NCI-H146 treated with DMSO at 0.1 percent for 48 hours (cell line): Measurements from ENCODE around the gene WDR47.
A peak's percentile ranks its signal among the peaks of the same experiment; 100 is the strongest.

Experiments
- DNase-seq: peaks from one replicate; lab custom pipeline; 2025; ENCODE audit not compliant: unreplicated experiment; lab: John Stamatoyannopoulos, UW

Gene WDR47

DNA sequence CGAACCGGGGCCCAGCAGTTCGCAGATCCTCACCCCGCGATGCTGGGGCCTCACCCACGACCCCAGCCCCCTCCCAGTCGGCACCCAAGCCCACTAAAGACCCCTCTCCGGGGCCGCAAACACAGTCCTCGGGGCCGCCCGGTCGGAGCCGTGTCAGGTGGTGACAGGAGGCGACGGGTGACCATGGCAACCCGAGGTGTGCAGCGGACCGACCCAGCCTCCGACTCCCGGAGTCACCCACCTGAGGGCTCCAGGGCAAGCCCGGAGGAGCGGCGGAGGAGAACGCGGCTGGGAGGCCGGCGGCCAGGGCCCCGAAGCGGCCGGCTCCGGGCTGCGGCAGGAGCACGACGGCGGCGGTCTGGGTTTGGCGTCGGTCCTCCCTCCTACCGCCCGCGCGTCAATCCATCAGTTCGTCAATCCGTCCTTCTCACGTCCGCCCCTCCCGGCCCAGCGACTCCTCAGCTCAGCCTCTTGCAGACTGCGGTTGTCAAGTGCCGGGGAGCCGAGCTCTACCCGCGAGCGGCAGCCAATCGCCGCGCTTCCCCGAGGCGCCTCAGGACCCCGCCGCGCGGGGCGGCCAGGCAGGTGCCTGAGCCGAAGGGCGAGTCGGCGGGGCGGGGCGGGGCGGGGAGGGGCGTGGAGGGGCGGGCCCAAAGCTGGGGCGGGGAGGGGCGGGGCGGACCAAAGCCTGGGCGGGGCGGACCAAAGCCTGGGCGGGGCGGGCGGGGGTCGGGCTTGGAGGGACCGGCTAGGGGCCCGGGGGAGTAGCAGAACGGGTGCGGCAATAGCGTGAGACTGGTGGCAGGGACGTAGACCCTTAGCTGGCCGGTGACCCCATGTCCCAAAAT, at the start of gene WDR47:
WDR47 (minus strand) TSS at position 482 of the 848 bp plus-strand sequence. CDS start 18,590 bp downstream, outside the sequence.
- DNase-seq = peak; percentile 86

DNA sequence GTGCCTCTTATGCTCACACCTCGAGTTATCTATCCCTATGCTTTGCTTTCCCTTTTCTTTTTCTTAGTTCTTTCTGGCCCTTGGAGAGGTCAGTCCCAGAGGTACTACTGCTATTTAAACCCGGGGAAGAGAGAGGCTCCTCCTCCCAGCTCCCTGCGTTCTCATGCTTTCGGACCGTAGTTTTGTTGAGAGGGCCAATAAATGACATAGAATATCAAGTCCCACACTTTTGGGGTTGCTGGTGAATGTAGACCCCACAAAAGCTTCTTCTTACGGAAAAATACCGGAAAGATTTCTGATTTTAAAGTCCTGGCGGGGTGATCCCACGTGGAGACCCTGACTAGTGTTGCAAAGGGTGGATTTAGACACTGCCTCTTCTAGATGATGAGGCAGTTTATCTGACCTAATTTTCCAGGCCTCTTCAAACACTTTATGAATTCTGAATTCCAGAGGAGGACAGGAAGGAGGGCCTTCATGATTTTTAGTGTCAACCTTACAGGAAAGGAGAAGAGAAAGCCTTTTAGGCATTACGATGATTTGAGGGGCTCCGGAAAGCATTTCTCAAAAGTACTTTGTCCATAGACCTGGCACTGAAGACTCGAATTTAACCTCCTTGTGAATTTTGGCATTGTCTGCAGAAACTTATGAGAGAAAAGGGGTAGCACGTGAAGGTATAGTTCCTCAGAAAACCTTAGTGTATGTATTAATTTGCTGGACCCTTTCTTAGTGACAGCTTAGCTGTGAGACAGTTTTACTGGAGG, 49.4 kb upstream of the WDR47 start:
- peak; percentile 47 for DNase-seq

DNA sequence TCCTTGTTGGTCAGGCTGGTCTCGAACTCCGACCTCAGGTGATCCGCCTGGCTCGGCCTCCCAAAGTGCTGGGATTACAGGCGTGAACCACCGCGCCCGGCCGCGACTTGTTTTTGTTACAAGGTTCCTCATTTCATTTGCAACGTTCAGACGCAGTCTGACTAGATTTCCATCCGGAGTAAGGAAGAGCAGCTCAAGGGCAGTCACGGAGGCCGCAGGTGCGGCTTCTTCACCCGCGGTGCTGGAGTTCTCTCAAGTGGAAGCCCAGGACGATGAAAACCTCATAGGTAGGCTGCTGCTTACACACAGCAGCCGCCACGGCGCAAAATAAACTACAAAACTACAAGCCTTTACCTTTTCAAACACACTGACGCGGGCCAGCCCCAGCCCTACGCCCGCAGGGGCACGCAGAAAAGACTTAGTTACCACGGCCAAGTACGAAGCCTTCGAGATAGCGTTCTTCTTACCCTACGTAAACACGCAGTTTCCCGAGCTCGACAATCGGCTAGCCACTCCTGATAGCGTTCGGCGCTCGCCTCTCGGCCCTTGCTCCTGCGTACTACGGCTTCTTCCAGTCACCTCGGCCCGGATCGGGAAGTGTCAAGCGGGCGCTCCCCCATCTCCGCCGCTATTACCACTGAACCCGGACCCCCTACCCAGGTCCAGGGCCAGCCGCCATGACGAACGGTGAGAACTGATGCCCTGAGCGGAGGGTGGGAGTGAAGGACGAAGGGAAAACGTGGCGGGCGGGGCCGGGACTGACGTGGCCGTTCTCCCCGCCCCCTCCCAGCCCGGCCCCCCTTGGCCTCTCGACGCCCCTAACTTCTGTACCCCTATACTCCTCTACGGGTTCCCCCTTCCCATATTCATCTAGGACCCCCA, 48.5 kb upstream of the WDR47 start, which contains the start of gene TMEM167B:
TMEM167B (plus strand) TSS at position 569 of the 882 bp plus-strand sequence; CDS start at position 678, 109 bp downstream.
- peak; percentile 73 for DNase-seq

DNA sequence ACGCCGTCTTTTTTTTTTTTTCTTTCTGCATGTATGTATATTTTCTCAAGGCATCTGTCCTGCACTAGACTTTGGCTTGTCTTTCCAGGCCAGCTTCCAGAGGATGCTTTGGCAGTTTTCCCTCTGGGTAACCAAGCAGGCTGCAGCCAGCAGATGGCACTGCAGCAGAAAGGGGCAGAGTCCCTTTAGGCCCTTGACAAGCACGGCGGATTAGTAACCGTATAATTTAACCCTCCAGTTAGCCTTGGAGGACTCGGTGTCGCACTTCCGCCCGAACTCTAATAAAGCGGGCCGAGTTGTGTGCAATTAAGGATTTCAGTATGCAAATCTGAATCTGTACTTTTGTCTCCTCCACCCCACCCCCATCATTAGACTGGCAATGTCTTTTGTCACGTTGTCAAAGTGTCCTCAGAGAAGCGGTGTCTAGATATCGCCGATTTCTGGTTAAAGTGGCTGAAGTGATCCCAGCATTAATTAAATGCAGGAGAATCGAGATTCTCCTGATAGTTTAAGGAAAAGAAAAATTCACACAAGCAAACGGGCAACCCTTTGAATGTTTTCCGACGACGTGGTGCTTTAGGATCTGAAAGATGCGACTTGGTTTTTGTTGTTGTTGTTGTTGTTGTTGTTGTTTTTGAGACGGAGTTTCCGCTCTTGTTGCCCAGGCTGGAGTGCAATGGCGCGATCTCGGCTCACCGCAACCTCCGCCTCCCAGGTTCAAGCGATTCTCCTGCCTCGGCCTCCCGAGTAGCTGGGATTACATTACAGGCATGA, 47.5 kb upstream of the WDR47 start:
- DNase-seq = no peak

DNA sequence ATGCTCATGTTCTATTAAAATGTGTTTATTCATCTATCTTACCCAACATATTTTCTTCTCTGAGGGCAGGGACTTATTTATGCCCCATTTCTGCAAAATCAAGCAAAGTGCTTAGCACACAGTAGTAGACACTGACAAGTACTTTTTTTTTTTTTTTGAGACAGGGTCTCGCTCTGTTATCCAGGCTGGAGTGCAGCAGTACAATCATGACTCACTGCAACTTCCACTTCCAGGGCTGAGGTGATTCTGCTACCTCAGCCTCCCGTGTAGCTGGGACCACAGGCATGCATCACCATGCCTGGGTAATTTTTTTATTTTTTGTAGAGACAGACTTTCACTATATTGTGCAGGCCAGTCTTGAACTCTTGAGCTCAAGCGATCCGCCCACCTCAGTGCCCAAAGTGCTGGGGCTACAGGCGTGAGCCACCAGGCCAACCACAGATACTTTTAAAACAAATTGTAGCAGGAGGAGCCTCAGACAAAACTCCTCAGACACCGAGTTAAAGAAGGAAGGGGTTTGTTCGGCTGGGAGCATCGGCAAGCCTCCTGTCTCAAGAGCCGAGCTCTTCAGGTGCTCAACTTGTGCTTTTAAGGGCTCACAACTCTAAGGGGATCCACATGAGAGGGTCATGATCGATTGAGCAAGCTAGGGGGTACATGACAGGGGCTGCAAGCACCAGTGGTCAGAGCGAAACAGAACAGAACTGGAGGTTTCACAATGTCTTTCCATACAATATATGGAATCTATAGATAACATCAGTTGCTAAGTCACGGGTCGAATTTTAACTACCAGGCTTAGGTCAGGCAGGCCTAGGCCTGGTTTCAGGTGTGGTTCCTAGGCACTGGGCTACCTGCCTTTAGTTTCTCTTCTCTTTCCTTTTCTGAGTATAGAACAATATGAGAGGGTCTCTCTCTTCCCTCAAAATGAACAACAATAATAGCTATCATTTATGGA, 42.9 kb upstream of the WDR47 start:
- no peak for DNase-seq

DNA sequence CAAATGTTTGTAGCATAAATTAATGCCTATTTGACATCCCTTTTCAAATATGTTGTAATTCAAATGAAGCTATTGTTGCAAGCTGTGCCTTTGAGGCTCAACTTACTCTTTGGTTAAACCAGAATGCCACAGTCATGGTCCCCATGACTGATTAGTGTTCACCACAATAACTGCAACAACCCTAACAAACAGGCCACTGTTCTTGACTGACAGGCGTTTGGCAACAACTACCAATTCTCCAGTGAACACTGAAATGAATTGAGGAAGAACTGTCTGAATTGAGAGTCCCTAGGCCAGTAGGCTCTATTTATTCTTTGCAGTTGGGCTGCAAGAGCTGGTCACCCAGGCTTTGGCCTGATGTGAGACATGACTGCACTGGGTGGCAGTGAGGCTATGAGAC, 42.0 kb upstream of the WDR47 start:
- DNase-seq = no peak

DNA sequence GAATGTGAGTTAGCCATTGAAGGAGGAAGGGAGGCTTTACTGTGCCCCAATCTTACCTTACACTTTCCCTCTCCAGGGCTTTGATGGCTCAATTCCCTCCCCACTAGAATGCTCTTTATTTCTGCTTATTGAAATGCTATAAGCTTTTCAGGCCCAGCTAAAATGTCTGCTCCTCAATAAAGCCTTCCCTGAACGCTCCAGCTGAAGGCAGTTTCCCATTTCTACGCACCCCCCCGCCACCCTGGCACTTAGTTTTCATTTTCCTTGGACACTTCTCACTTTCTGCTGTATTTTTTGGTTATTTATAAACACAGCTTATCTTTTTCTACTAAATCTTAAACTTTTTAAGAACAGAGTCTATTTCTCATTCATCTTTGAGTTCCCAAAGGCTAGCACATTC, 41.6 kb upstream of the WDR47 start:
- DNase-seq = no peak

DNA sequence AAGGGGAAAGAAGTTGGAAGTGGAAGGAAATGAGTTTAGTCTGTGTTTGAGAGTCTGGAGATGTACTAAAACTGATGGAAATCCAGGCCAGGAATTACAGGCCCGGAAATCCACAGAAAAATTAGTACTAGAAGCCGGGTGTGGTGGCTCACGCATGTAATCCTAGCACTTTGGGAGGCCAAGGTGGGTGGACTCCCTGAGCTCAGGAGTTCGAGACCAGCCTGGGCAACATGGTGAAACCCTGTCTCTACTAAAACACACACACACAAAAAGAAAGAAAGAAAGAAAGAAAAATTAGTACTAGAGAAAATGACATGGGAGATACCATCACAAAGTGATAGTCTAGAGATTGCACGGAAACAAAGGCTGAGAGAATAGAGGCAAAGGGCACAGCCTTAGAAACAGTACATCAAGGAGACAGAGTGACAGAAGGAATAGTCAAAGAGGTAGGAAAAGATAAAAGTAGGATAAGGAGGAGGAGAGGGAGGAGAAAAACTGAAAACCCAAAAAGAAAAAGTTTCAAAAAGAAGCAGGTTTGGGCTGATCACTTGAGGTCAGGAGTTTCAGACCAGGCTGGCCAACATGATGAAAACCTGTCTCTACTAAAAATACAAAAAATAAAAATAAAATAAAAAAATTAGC, 38.7 kb upstream of the WDR47 start:
- no peak for DNase-seq

DNA sequence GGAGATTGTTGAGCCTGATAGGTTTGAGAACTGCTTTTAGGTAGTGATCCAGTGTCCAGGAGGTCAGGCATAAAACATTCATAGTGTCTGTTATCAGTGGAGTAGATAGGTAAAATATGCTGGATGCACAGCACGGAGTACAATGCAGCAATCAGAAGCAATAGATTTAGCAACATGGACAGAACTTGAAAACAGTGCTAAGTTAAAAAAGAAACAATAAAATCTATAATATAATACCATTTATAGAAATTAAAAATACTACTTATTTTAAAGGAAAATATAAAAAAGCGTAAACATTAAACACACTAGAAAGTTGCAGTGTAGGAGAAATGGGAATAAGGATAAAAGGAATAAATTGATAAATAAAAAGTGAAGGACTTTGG, 37.3 kb upstream of the WDR47 start:
- DNase-seq = no peak

DNA sequence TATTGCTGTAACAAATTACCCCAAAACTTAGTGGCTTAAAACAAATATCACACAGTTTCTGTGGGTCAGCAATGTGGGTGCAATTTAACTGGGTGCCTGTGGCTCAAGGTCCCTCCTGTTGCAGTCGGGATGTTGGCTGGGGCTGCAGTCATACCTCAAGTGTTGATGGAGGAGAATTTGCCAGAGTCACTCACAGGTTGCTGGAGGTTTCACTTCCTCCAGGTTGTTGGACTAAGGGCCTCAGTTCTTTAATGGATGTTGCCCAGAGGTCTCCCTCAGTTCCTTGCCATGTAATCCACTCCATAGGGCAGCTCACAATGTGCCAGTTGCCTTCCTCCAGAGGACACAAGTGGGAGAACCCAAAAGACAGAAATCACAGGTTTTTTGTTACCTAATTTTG, 36.4 kb upstream of the WDR47 start:
- DNase-seq = no peak

DNA sequence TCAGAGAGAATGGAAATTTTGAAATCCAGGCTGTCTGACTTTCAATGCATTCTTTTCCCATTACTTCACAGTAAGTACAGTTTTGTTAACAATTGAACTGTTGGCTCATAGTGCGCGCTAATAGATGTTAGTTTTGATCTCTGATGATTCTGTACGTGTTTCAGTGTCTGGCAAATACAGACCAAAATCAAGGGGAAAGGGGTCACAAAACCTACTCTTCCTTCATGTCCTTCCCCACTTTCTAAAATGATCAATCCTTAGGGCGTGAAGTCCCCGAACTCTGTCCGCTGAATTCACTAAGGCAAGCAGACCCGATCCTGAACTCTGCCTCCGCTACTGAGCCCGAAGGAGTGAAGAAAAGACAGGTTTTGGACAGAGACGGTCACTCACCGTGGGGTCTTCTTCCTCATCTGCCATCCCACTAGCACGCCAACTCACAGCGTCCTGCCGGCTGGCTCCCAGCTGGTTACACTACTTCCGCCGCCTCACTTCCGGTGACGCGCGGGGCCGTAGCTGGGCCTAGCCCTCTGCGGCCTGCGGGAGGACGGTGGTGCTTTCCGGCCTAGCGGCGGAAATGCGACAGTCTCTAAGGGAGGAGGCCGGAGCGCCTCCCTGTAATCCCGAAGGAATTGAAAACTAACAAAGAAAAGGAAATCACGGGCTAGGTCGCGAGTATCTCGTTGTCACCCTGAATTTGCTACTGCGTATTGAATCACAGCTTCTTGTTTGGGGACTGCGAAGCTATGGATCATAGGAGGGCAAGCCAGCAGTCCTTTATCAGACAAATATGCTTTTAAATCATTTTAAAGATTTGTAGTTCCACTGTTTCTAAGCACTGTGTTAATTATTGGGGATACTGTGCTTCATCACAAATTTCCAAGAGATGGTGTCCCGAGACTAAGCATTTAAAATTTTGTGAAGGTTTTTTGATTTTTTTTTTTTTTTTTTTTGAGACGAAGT, 33.9 kb upstream of the WDR47 start, which contains the start of gene TAF13:
TAF13 (minus strand) TSS at position 473 of the 960 bp plus-strand sequence; CDS start at position 417, 56 bp downstream.
- peak; percentile 85 for DNase-seq

DNA sequence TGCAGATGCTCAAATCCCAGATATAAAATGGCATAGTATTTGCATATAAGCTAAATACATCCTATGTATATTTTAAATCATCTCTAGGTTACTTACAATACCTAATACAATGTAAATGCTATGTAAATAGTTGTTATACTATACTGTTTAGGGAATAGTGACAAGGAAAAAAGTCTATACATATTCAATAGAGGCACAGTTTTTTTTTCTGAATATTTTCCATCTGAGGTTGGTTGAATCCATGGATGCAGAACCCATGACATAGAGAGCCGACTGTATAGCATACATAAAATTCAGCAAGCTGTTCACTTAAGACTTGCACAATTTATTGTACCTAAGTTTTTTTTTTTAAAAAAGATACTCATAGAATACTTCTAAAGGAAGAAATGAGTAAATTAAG, 27.4 kb upstream of the WDR47 start:
- no peak for DNase-seq

DNA sequence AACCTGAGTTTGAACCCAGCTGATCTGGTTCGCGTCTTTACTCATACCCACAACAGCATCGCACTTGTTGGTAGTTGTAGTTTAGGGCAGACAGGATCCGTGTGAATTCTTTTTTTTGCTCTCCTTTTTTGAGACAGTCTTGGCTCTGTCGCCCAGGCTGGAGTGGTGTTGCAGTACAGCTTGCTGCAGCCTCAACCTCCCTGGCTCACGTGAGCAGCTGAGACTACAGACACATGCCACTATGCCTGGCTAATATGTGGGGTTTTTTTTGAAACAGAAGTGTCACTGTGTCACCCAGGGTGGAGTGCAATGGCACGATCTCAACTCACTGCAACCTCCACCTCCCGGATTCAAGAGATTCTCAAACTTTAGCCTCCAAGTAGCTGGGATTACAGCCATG, 26.0 kb upstream of the WDR47 start:
- DNase-seq = no peak

DNA sequence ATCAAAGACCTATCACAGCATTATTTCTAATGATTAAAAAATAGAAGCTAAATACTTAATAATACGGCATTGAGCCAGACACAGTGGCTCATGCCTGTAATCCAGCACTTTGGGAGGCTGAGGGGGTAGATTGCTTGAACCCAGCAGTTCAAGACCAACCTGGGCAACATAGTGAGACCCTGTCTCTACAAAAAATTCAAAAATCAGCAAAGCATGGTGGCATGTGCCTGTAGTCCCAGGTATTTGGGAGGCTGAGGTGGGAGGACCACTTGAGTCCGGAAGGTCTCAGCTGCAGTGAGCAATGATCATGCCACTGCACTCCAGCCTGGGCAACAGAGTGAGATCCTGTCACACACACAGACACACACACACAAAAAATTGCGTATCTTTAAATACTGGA, 23.2 kb upstream of the WDR47 start:
- DNase-seq = no peak

DNA sequence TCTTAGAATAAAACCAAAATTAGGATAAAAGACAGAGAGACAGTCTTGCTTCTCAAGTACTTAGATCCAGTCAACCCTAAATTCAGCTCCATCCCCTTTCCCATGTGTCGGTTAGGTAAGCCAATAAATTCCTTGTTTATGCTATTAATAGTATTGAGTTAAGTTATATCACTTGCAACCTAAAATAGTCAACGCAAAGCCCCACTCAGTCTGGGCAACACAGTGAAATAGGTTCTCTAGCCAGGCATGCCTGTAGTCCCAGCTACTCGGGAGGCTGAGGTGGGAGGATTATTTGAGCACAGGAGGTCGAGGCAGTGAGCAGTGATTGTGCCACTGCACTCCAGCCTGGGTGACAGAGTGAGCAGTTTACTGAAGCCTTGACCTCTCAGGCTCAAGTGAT, 19.3 kb upstream of the WDR47 start:
- DNase-seq = no peak

DNA sequence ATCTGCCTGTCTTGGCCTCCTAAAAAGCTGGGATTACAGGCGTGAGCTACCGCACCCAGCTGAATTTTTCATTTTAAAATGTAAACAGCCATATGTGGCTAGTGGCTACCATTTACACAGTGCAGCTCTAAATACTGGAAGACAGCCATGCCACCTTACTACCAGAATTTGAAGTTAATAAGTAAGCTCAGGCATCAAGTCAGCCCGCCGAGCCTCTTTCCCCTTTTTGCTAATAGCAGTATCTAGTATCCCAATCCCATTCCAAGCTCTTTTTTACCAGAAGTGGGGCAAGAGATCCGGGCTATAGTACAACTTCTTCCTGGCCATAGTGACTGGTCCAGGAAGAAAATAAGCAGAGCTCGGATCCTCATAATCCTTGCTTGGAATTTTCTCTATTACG, 18.8 kb upstream of the WDR47 start:
- no peak for DNase-seq

DNA sequence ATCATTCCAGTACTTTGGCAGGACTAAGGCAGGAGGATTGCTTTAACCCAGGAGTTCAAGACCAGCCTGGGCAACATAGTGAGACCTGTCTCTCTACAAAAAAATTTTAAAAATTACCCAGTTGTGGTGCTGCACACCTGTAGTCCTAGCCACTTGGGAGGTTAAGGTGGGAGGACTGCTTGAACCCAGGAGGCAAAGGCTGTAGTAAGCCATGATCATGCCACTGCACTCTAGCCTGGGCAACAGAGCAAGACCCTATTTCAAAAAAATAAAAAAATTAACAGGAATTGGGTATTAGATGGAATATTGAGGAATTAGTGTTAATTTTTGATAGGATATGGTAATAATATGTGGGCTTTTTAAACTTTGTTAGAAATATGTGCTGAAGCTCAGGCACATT, 17.1 kb upstream of the WDR47 start:
- DNase-seq = no peak

DNA sequence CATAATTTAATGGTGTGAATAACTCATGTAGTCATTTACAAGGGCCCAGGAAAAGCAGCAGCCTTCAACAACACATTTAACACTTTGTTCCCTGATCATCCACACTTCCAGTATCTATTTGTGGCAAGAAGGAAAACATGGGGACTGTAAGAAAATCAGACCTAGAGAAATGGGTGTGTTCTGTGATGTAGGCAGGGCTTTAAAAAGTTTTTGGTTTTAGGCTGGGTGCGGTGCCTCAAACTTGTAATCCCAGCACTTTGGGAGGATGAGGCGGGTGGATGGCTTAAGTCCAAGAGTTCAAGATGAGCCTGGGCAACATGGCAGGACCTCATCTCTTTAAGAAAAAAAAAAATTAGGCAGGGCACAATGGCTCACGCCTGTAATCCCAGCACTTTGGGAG, 14.2 kb upstream of the WDR47 start:
- DNase-seq = no peak
